Gastrocnemius medialis (tissue), 4 donors: ENCODE measurements around the gene NRDE2. TPM values are rescaled to one million over a fixed set of nuclear protein-coding genes. Genes with fewer than 3 reads are reported as not detected.

Experiments used
- ATAC-seq, 2 donors: fragments of 150-250 bp; one replicate each; pipeline ENCODE4 v1.9.1; 2016
- DNase-seq, 2 donors: peaks; one replicate each; pipeline ENCODE4 v3.0.0-alpha.2; 2019
- H3K27ac ChIP-seq, 4 donors: fragments of 200-600 bp; sonication (generic); 1 replicate in 1 of 4; 2 replicates in 3 of 4; pipeline ENCODE4 v1.5.1; 2016 to 2018; ENCODE audit warnings: mild to moderate bottlenecking in 2 of 4, moderate library complexity in 1 of 4
- H3K27me3 ChIP-seq, 3 donors: fragments of 200-600 bp; sonication (generic) in 2 of 3; 1 replicate in 1 of 3; 2 replicates in 2 of 3; pipeline versions ENCODE4 v1.5.1 to v1.6.0; 2016 to 2019; ENCODE audit warnings: mild to moderate bottlenecking in 1 of 3, moderate library complexity in 1 of 3
- H3K36me3 ChIP-seq, 2 donors: fragments of 200-600 bp; sonication (generic) in 1 of 2; one replicate each; pipeline ENCODE4 v1.5.1; 2017 to 2018
- H3K4me1 ChIP-seq, 2 donors: fragments of 200-600 bp; sonication (generic) in 1 of 2; one replicate each; pipeline ENCODE4 v1.5.1; 2016 to 2017; ENCODE audit warnings: mild to moderate bottlenecking in 2 of 2
- H3K4me3 ChIP-seq, 4 donors: fragments of 200-600 bp; sonication (generic) in 3 of 4; 1 replicate in 1 of 4; 2 replicates in 3 of 4; pipeline ENCODE4 v1.5.1; 2016 to 2019; ENCODE audit warnings: mild to moderate bottlenecking in 2 of 4
- H3K9me3 ChIP-seq, 3 donors: fragments of 200-600 bp; sonication (generic) in 2 of 3; 1 replicate in 1 of 3; 2 replicates in 2 of 3; pipeline ENCODE4 v1.5.1; 2016 to 2019
- POLR2A ChIP-seq, 2 donors: fragments of 450-650 bp; IDR thresholded peaks; one replicate each; pipeline ENCODE4 v1.6.1; 2017; ENCODE audit warnings: antibody characterized with exemption in 2 of 2, mild to moderate bottlenecking in 2 of 2, moderate library complexity in 2 of 2
- in situ Hi-C, 4 donors: fragments of 200-750 bp; cut with MboI; loops; one replicate each; pipeline versions ENCODE4 v1.15.0 to v1.8.0; 2017; ENCODE audit warnings: low sequenced_read_pairs in 4 of 4
- intact Hi-C: fragments of 100-400 bp; cut with DNase I; formaldehyde crosslinking; loops from one replicate; pipeline ENCODE4 v1.15.1; 2023; ENCODE audit warnings: low total_unique reads
- total RNA-seq, 4 donors: library from RNA; depleted of rRNA; stranded (reverse); fragments of >200 nt; gene quantifications; one replicate each; pipeline versions ENCODE4 v1.1.0 to v1.2.3, GENCODE V29; 2016
- TF ChIP-seq, protein P1 (sequence below), 5 experiments: fragments of 450-650 bp in 3 of 5; fragments of 200-600 bp in 2 of 5; sonication (generic) in 2 of 5; IDR thresholded peaks in 4 of 5; conservative IDR thresholded peaks in 1 of 5; 1 replicate in 4 of 5; 2 replicates in 1 of 5; pipeline ENCODE4 v1.5.1; 2016 to 2019; ENCODE audit warnings: antibody characterized with exemption in 5 of 5, mild to moderate bottlenecking in 3 of 5, moderate library complexity in 3 of 5

NRDE2 gene
- total RNA-seq, 4 donors from 2014 or later: 7.5 to 11.8 (median 10.2) TPM

- Histone ChIP-seq H3K27ac (peak overlapping the region in 3 of 4 donors; percentile 21 to 47 (median 47)), H3K27me3 (no peaks in the 10 kb centered on the region), H3K9me3 (no peaks in the 10 kb centered on the region), H3K36me3 (peaks cover 0 to 76% of the 10 kb centered on the region in 2 donors), H3K4me3 (no peak overlapping the region), H3K4me1 (peaks cover 0 to 9% of the 10 kb centered on the region in 2 donors)
- TF ChIP-seq, protein P1, sequence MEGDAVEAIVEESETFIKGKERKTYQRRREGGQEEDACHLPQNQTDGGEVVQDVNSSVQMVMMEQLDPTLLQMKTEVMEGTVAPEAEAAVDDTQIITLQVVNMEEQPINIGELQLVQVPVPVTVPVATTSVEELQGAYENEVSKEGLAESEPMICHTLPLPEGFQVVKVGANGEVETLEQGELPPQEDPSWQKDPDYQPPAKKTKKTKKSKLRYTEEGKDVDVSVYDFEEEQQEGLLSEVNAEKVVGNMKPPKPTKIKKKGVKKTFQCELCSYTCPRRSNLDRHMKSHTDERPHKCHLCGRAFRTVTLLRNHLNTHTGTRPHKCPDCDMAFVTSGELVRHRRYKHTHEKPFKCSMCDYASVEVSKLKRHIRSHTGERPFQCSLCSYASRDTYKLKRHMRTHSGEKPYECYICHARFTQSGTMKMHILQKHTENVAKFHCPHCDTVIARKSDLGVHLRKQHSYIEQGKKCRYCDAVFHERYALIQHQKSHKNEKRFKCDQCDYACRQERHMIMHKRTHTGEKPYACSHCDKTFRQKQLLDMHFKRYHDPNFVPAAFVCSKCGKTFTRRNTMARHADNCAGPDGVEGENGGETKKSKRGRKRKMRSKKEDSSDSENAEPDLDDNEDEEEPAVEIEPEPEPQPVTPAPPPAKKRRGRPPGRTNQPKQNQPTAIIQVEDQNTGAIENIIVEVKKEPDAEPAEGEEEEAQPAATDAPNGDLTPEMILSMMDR (IDR thresholded peaks at IDR 0.05 in 4 of 5, conservative IDR thresholded peaks at IDR 0.05 in 1 of 5): no peak
- no peak for TF ChIP-seq POLR2A (IDR thresholded peaks at IDR 0.05)
- intact Hi-C loops: loop anchor here (5.0 kb wide), 1 partner anchor 586 kb away; no protein-coding TSS in a partner anchor
- DNase-seq (no peak), ATAC-seq (peak in 1 of 2 donors; percentile 42)
- in situ Hi-C loops: loop anchor here in 2 of 4 donors (25.0 kb wide), 1 partner anchor 311 kb away; the partner anchor contains the start of genes EFCAB11 (in 2 of the 2) and TDP1 (in 2 of the 2)
Measured at GRCh38 chr14:90273532-90273931, 58.2 kb downstream of the NRDE2 start.

DNA sequence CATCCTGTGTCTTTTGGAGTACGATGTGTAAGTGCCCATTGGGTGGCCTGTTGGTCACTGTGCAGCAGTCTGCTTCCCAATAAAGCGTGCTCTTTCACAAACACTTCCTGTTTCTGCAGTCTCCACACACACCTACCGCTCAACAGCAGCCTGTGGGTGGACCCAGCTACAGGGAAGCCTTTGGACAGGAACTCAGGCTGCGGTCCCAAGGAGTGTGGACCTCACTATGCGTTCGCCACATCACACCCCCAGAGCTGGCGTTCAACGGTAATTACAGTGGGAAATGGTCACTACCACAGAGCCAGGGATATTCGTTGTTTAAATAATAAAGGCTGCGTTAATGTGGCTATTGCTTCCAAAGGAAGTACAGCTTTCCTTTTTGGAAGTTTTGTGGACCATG is 59.2 kb downstream of the NRDE2 start:
- no peaks in the 10 kb centered on the region for H3K27me3 ChIP-seq
- TF ChIP-seq POLR2A (IDR thresholded peaks at IDR 0.05): no peak
- TF ChIP-seq, protein P1 (IDR thresholded peaks at IDR 0.05 in 4 of 5, conservative IDR thresholded peaks at IDR 0.05 in 1 of 5): no peak
- in situ Hi-C loops (loop anchor here in 2 of 4 donors (25.0 kb wide), 1 partner anchor 310 kb away; the partner anchor contains the start of genes EFCAB11 (in 2 of the 2) and TDP1 (in 2 of the 2)), intact Hi-C loops (loop anchor here (5.0 kb wide), 1 partner anchor 585 kb away; no protein-coding TSS in a partner anchor)
- H3K27ac ChIP-seq: peak overlapping the region in 2 of 4 donors; percentile 47
- no peaks in the 10 kb centered on the region for H3K9me3 ChIP-seq
- H3K4me1 ChIP-seq: peaks cover 0 to 9% of the 10 kb centered on the region in 2 donors
- peaks cover 0 to 76% of the 10 kb centered on the region in 2 donors for H3K36me3 ChIP-seq
- no peak for ATAC-seq
- no peak overlapping the region for H3K4me3 ChIP-seq
- no peak for DNase-seq

DNA sequence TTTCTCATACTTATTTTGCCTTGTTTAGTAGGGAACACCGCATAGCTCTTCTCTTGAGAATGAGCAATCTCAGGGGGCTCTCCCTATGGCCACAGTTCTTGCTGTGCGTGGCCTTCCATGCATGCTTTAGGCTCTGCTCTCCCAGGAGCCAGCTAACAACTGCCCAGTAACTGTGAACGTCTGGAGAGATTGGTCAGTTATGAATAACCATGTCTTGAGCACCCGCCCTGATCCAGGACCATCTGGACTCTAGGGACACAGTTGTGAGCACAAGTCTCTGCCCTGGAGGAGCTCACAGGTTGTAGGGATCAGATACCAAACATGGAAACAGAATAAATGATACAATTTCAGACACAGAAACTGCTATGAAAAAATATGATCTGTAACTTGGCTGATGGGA is 63.3 kb downstream of the NRDE2 start:
- intact Hi-C loops: no loop called here

GRCh38 chr14:90266441-90267154 is 65.1 kb downstream of the NRDE2 start:
- Histone ChIP-seq H3K27ac (no peak overlapping the region), H3K27me3 (no peaks in the 10 kb centered on the region), H3K9me3 (no peaks in the 10 kb centered on the region), H3K4me3 (no peak overlapping the region), H3K36me3 (peaks cover 0 to 94% of the 10 kb centered on the region in 2 donors), H3K4me1 (no peaks in the 10 kb centered on the region)
- in situ Hi-C loops (loop anchor here in 2 of 4 donors (25.0 kb wide), 1 partner anchor 304 kb away; the partner anchor contains the start of genes EFCAB11 (in 2 of the 2) and TDP1 (in 2 of the 2)), intact Hi-C loops (no loop called here)
- ATAC-seq (no peak), DNase-seq (no peak)
- TF ChIP-seq POLR2A (IDR thresholded peaks at IDR 0.05): no peak
- TF ChIP-seq, protein P1 (IDR thresholded peaks at IDR 0.05 in 4 of 5, conservative IDR thresholded peaks at IDR 0.05 in 1 of 5): no peak

More for the DNA sequence above, 63.3 kb downstream of the NRDE2 start:
- H3K36me3 ChIP-seq: peaks cover 0 to 96% of the 10 kb centered on the region in 2 donors
- TF ChIP-seq POLR2A (IDR thresholded peaks at IDR 0.05): no peak
- TF ChIP-seq, protein P1 (IDR thresholded peaks at IDR 0.05 in 4 of 5, conservative IDR thresholded peaks at IDR 0.05 in 1 of 5): no peak
- no peaks in the 10 kb centered on the region for H3K27me3 ChIP-seq
- no peak for DNase-seq
- no peak for ATAC-seq
- H3K4me3 ChIP-seq: no peak overlapping the region
- H3K9me3 ChIP-seq: no peaks in the 10 kb centered on the region
- in situ Hi-C loops: loop anchor here in 2 of 4 donors (25.0 kb wide), 1 partner anchor 306 kb away; the partner anchor contains the start of genes EFCAB11 (in 2 of the 2) and TDP1 (in 2 of the 2)
- H3K27ac ChIP-seq: no peak overlapping the region
- no peaks in the 10 kb centered on the region for H3K4me1 ChIP-seq
